Smooth muscle cell (in vitro differentiated cells): Measurements from ENCODE around the gene CYP2D6. TPM values are rescaled to one million over a fixed set of nuclear protein-coding genes. Genes with fewer than 3 reads are reported as not detected.
"Not testable (repeated sequence)": the region's sequence is repeated elsewhere in the genome, so short reads cannot be mapped to it uniquely, and the experiment has no call there.

Source experiments
- DNase-seq: peaks from one replicate; lab custom pipeline; 2025; ENCODE audit not compliant: unreplicated experiment; lab: John Stamatoyannopoulos, UW
- H2AFZ ChIP-seq: fragments of 200-600 bp; sonication (generic); 2 replicates; pipeline ENCODE4 v1.6.0; 2016; ENCODE audit warnings: antibody characterized with exemption, low read depth, mild to moderate bottlenecking
- H3F3A ChIP-seq: fragments of 200-600 bp; sonication (generic); 2 replicates; pipeline ENCODE4 v1.6.0; 2017; ENCODE audit warnings: antibody characterized with exemption, low read depth
- H3K27ac ChIP-seq: fragments of 200-600 bp; sonication (generic); 2 replicates; pipeline ENCODE4 v1.5.1; 2016; ENCODE audit warnings: low read depth, mild to moderate bottlenecking
- H3K27me3 ChIP-seq: fragments of 200-600 bp; sonication (generic); 2 replicates; pipeline ENCODE4 v1.6.1; 2016; ENCODE audit warnings: low read depth, mild to moderate bottlenecking
- H3K36me3 ChIP-seq: fragments of 200-600 bp; sonication (generic); 2 replicates; pipeline ENCODE4 v1.5.1; 2016; ENCODE audit warnings: low read depth
- H3K4me1 ChIP-seq: fragments of 200-600 bp; sonication (generic); 2 replicates; pipeline ENCODE4 v1.5.1; 2016; ENCODE audit warnings: low read depth
- H3K4me2 ChIP-seq: fragments of 200-600 bp; sonication (generic); 2 replicates; pipeline ENCODE4 v1.6.0; 2016; ENCODE audit warnings: mild to moderate bottlenecking
- H3K4me3 ChIP-seq: fragments of 200-600 bp; sonication (generic); 2 replicates; pipeline ENCODE4 v1.5.1; 2016; ENCODE audit warnings: mild to moderate bottlenecking
- H3K79me2 ChIP-seq: fragments of 200-600 bp; sonication (generic); 2 replicates; pipeline ENCODE4 v1.6.0; 2016; ENCODE audit warnings: low read depth, mild to moderate bottlenecking
- H3K9ac ChIP-seq: fragments of 200-600 bp; sonication (generic); 2 replicates; pipeline ENCODE4 v1.6.0; 2016; ENCODE audit warnings: low read depth
- H3K9me3 ChIP-seq: fragments of 200-600 bp; sonication (generic); replicated peaks from 2 replicates; pipeline ENCODE4 v1.5.1; 2016; ENCODE audit warnings: low read depth
- H4K20me1 ChIP-seq: fragments of 200-600 bp; sonication (generic); 2 replicates; pipeline ENCODE4 v1.6.0; 2016; ENCODE audit warnings: low read depth
- CTCF ChIP-seq: fragments of 200-600 bp; sonication (generic); IDR thresholded peaks from 2 replicates; pipeline ENCODE4 v1.5.1; 2017; ENCODE audit warnings: borderline replicate concordance, mild to moderate bottlenecking, antibody characterized with exemption; ENCODE audit not compliant: insufficient read depth, poor library complexity, severe bottlenecking
- WGBS: methylation state at CpG from one replicate; pipeline ENCODE4 v1.1.7; 2016; ENCODE audit warnings: low lambda C conversion rate; 5-methylcytosine and 5-hydroxymethylcytosine counted together
- polyA plus RNA-seq: library from polyadenylated mRNA; unstranded; fragments of >200 nt; fragmentation: Nextera tagmentation; extraction: Ambion mirVana; gene quantifications from 2 replicates; pipeline ENCODE4 v1.2.1, GENCODE V29; 2016
- total RNA-seq: library from RNA; depleted of rRNA; stranded (reverse); fragments of >200 nt; gene quantifications from 2 replicates; pipeline ENCODE4 v1.2.3, GENCODE V29; 2014

CYP2D6 gene
- total and polyA plus RNA-seq, 2 experiments from 2014 or later, result 0.41 to 0.63 TPM

GRCh38 chr22:42111798-42112197, 18.8 kb downstream of the CYP2D6 start:
- H3K9me3 ChIP-seq, result no peaks in the 10 kb centered on the region
- H3K9ac ChIP-seq, result no peak overlapping the region
- no peaks in the 10 kb centered on the region for H3K27me3 ChIP-seq
- no peaks in the 10 kb centered on the region for H3F3A ChIP-seq
- no peak for TF ChIP-seq CTCF
- WGBS, result 52% methylated on average over 4 of the region's 4 CpGs
- H3K27ac ChIP-seq, result no peak overlapping the region
- H3K4me3 ChIP-seq, result no peak overlapping the region
- no peaks in the 10 kb centered on the region for H3K36me3 ChIP-seq
- no peak for DNase-seq
- H2AFZ ChIP-seq, result no peak overlapping the region
- peaks cover 7% of the 10 kb centered on the region for H4K20me1 ChIP-seq
- no peaks in the 10 kb centered on the region for H3K79me2 ChIP-seq
- H3K4me2 ChIP-seq, result no peak overlapping the region
- peaks cover 8% of the 10 kb centered on the region for H3K4me1 ChIP-seq

- Histone ChIP-seq H3K4me1 (peaks cover 8% of the 10 kb centered on the region), H3K9ac (no peak overlapping the region)
- WGBS, result 68% methylated on average over 18 of the region's 18 CpGs
Observed at GRCh38 chr22:42108848-42109247, 21.8 kb downstream of the CYP2D6 start.

GRCh38 chr22:42104332-42104860, 26.2 kb downstream of the CYP2D6 start:
- H3K36me3 ChIP-seq, H3K27ac ChIP-seq, H3K4me3 ChIP-seq, DNase-seq, H4K20me1 ChIP-seq, H2AFZ ChIP-seq, H3K79me2 ChIP-seq, H3F3A ChIP-seq, H3K27me3 ChIP-seq, H3K9ac ChIP-seq, H3K4me2 ChIP-seq, H3K4me1 ChIP-seq: not testable (repeated sequence)
- peaks cover 15% of the 10 kb centered on the region for H3K9me3 ChIP-seq
- 84% methylated on average over 6 of the region's 6 CpGs for WGBS

More at GRCh38 chr22:42108848-42109247, 21.8 kb downstream of the CYP2D6 start:
- Histone ChIP-seq H3K79me2 (no peaks in the 10 kb centered on the region), H3K36me3 (no peaks in the 10 kb centered on the region), H3K4me2 (no peak overlapping the region), H2AFZ (no peak overlapping the region), H3K9me3 (peaks cover under 1% of the 10 kb centered on the region), H3K27ac (no peak overlapping the region), H3K4me3 (no peak overlapping the region), H4K20me1 (peaks cover 7% of the 10 kb centered on the region), H3F3A (no peaks in the 10 kb centered on the region), H3K27me3 (no peaks in the 10 kb centered on the region)
- TF ChIP-seq CTCF, result no peak
- DNase-seq, result no peak

GRCh38 chr22:42101199-42101598, 29.4 kb downstream of the CYP2D6 start:
- no peak for TF ChIP-seq CTCF

More at GRCh38 chr22:42101199-42101598, 29.4 kb downstream of the CYP2D6 start:
- H3K4me3 ChIP-seq, result no peak overlapping the region
- 95% methylated on average over 3 of the region's 3 CpGs for WGBS
- H3K79me2 ChIP-seq, result no peaks in the 10 kb centered on the region
- H3F3A ChIP-seq, result no peaks in the 10 kb centered on the region
- no peak overlapping the region for H3K9ac ChIP-seq
- no peak for DNase-seq
- no peaks in the 10 kb centered on the region for H4K20me1 ChIP-seq
- H3K9me3 ChIP-seq, result peaks cover 15% of the 10 kb centered on the region
- no peak overlapping the region for H3K4me2 ChIP-seq
- no peak overlapping the region for H3K27ac ChIP-seq
- H3K36me3 ChIP-seq, result no peaks in the 10 kb centered on the region
- no peak overlapping the region for H2AFZ ChIP-seq
- H3K4me1 ChIP-seq, result no peaks in the 10 kb centered on the region
- no peaks in the 10 kb centered on the region for H3K27me3 ChIP-seq
